Measurements from ENCODE around the gene UNC93B1. TPM values are rescaled to one million over a fixed set of nuclear protein-coding genes. Genes with fewer than 3 reads are reported as not detected.

The UNC93B1 gene
- total RNA-seq, 2 donors from 2014 or later: 24.7 to 27.2 TPM

DNA sequence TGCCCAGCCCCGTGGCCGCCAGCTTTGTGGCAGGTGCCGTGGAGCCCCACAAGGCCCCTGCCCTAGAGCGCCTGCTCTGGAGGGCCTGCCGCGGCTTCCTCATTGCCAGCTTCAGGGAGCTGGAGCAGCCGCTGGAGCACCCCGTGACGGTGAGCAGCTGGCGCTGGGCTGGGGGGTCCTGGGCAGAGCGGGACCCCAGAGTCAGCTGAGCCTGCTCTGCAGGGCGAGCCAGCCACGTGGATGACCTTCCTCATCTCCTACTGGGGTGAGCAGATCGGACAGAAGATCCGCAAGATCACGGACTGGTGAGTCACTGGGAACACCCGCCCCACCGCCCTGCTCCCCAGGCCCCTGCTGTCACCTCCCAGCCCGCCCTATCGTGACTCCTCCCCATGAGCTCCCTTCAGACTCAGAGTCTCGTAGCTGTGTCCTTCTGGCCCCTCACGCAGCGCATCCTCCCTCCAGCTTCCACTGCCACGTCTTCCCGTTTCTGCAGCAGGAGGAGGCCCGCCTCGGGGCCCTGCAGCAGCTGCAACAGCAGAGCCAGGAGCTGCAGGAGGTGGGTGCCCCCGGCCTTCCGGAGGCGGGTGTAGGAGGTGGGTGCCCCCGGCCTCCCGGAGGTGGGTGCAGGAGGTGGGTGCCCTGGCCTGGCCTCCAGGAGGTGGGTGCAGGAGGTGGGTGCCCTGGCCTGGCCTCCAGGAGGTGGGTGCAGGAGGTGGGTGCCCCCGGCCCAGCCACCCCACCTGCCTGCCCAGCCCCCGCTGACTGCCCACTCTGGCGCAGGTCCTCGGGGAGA, 39.6 kb upstream of the UNC93B1 start:
- no peaks in the 10 kb centered on the region for H3K27me3 Mint-ChIP-seq
- H3K4me1 Mint-ChIP-seq: peaks cover 19% of the 10 kb centered on the region
- H3K27ac Mint-ChIP-seq: no peak overlapping the region
- no peaks in the 10 kb centered on the region for H3K9me3 ChIP-seq (ENCODE audit: control insufficient read depth, low read length, poor library complexity, severe bottlenecking)
- DNase-seq (no peak), ATAC-seq (no peak)
- H3K4me3 Mint-ChIP-seq: no peak overlapping the region
- H3K36me3 Mint-ChIP-seq (ENCODE audit: low read depth): no peaks in the 10 kb centered on the region

DNA sequence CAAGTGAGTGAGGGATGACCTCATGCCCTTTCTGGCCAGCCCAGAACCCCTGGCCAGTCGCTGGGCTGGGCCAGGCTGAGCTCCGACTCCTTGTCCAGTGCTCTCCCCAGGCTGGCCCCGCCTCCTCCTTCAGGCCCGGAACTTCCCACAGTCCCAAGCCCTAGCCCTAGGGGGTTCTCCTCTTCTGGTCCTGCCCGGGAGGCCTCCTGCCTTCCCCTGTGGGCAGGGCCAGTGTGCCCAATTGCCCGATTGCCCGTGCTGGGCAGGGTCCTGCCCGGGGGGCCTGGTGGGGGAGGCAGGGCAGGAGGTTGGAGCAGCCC, 39.1 kb upstream of the UNC93B1 start:
- no peak for DNase-seq
- no peaks in the 10 kb centered on the region for H3K27me3 Mint-ChIP-seq
- no peaks in the 10 kb centered on the region for H3K36me3 Mint-ChIP-seq (ENCODE audit: low read depth)
- no peaks in the 10 kb centered on the region for H3K9me3 ChIP-seq (ENCODE audit: control insufficient read depth, low read length, poor library complexity, severe bottlenecking)
- peaks cover 19% of the 10 kb centered on the region for H3K4me1 Mint-ChIP-seq
- H3K27ac Mint-ChIP-seq: no peak overlapping the region
- no peak for ATAC-seq
- no peak overlapping the region for H3K4me3 Mint-ChIP-seq

DNA sequence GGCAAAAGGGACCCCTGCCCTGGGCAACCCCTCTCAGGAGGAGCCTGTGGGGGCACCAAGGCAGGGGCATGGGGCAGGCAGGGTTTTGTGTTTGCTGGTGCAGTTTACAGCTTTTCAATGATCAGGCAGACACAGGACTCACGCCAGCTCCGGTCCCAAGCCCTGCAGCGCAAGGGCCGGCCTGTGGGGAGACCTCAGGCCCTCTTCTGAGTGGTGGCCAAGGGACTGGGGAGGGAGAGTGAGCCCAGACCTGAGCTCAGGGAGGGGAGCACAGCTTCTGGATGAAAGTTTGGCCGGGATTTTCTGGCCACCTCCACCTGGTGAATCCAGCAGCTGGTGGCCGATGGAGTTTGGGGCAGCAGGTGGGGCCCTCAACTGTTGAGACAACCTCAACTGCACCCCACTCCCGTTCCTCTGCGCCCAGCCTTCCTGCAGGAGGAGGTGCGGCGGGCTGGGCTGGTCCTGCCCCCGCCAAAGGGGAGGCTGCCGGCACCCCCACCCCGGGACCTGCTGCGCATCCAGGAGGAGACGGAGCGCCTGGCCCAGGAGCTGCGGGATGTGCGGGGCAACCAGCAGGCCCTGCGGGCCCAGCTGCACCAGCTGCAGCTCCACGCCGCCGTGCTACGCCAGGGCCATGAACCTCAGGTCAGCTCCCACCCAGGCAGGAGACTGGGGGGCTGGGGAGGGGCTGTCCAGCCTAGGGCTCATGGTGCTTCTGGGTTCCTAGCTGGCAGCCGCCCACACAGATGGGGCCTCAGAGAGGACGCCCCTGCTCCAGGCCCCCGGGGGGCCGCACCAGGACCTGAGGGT, 38.5 kb upstream of the UNC93B1 start:
- Mint-ChIP-seq H3K27ac (peak overlapping the region; percentile 89), H3K4me3 (no peak overlapping the region), H3K36me3 (ENCODE audit: low read depth) (no peaks in the 10 kb centered on the region), H3K27me3 (no peaks in the 10 kb centered on the region), H3K4me1 (peaks cover 19% of the 10 kb centered on the region)
- ATAC-seq: no peak
- no peaks in the 10 kb centered on the region for H3K9me3 ChIP-seq (ENCODE audit: control insufficient read depth, low read length, poor library complexity, severe bottlenecking)
- DNase-seq: no peak

DNA sequence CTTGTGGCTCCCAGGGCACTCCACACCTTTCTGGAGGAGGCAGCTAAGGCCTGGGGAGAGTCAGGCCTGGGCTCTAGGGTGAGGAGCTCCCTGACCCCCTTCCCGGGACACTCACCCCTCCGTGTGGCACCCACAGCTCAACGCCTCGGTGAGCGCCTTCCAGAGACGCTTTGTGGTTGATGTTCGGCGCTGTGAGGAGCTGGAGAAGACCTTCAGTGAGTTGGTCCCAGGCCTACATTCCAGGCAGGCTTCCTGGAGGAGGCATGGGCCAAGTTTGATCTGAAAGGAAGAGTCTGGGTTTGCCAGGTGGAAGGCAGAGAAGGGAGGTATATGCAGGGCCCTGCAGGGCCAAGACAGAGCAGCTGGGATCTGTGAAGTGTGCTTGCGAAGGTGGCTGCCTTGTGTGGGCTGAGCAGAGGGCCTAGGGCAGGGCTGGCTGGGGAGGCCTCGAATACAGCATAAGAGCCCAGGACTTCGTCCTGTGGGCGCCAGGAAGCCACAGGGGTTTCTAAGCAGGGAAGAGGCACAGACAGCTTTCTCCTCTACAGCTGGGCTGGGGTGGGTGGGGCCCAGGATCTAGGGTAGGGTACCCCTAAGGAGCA, 37.8 kb upstream of the UNC93B1 start:
- H3K36me3 Mint-ChIP-seq (ENCODE audit: low read depth): no peaks in the 10 kb centered on the region
- H3K27ac Mint-ChIP-seq: peak overlapping the region; percentile 89
- H3K4me3 Mint-ChIP-seq: peak overlapping the region; percentile 31
- H3K4me1 Mint-ChIP-seq: peaks cover 24% of the 10 kb centered on the region
- no peaks in the 10 kb centered on the region for H3K27me3 Mint-ChIP-seq
- ATAC-seq (no peak), DNase-seq (no peak)
- H3K9me3 ChIP-seq (ENCODE audit: control insufficient read depth, low read length, poor library complexity, severe bottlenecking): no peaks in the 10 kb centered on the region

DNA sequence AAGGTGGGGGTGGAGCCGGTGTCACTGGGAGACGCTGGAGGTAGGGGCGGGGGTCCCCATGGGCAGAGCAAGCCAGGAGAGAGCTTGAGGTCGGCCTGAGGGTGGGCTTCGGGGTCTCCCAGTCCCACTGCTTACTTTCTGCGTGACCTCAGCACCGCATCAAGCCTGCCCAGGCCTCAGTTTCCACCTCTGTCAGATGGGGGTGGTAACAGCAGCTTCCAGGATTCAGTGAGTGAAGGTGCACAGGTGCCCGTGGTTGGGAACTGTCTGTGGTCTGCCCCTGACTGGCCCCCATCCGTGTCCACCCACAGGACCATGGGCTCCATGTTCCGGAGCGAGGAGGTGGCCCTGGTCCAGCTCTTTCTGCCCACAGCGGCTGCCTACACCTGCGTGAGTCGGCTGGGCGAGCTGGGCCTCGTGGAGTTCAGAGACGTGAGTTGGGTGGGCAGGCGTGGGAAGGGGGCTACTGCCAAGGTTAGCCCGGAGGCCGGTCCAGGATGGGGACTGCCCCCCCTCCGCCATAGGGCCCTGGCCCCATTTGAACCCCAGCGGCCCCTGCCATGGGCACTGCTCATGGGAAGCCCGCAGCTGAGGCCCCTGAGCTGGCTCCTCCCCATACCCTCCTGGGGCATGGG, 37.2 kb upstream of the UNC93B1 start:
- Mint-ChIP-seq H3K27me3 (no peaks in the 10 kb centered on the region), H3K27ac (peak overlapping the region; percentile 89), H3K36me3 (ENCODE audit: low read depth) (no peaks in the 10 kb centered on the region), H3K4me1 (peaks cover 26% of the 10 kb centered on the region), H3K4me3 (peak overlapping the region; percentile 93)
- ATAC-seq (no peak), DNase-seq (no peak)
- no peaks in the 10 kb centered on the region for H3K9me3 ChIP-seq (ENCODE audit: control insufficient read depth, low read length, poor library complexity, severe bottlenecking)

DNA sequence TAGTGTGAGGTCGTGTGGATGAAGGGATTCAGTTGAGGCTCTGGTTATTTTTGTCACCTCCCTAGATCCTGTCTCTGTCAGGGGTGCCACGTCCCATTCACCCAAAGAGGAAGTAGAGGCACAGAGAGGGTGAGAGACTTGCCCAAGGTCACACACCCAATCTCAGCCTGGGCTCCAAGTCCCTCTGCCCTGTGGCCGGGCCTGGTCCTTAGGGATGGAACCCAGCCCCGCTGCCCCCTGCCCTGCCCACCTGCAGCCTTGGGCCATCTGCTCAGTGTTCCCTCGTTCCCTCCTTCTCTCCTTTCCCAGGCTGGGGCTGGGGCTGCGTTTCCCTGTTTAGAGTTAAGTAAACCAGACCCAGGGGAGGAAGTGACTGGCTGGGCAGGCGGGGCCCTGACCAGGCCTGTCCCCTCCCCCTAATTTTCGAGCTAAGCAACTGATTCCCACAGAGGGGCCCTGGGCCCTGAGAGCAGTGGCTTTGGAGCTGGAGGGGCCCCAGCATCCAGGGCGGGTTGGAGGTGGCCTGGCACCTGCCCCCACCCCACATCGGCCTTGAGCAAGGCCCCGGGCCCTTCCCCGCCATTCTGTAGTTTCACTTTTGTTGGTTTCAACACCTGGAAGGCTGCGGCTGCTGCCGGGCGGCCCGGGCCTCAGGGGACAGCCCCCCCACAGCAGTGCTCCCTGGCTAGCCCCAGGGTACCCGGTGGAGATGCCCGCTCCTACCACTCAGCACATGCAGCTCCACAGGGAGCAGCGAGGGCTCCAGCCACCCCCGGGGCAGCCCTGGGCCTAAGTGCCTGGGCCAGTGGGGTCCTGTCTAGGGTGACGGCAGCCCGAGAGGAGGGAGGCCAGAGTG, 36.4 kb upstream of the UNC93B1 start:
- no peak for DNase-seq
- H3K9me3 ChIP-seq (ENCODE audit: control insufficient read depth, low read length, poor library complexity, severe bottlenecking): no peaks in the 10 kb centered on the region
- Mint-ChIP-seq H3K27me3 (no peaks in the 10 kb centered on the region), H3K27ac (peak overlapping the region; percentile 89), H3K4me3 (peak overlapping the region; percentile 93), H3K36me3 (ENCODE audit: low read depth) (no peaks in the 10 kb centered on the region), H3K4me1 (peaks cover 28% of the 10 kb centered on the region)
- peak; percentile 60 for ATAC-seq

DNA sequence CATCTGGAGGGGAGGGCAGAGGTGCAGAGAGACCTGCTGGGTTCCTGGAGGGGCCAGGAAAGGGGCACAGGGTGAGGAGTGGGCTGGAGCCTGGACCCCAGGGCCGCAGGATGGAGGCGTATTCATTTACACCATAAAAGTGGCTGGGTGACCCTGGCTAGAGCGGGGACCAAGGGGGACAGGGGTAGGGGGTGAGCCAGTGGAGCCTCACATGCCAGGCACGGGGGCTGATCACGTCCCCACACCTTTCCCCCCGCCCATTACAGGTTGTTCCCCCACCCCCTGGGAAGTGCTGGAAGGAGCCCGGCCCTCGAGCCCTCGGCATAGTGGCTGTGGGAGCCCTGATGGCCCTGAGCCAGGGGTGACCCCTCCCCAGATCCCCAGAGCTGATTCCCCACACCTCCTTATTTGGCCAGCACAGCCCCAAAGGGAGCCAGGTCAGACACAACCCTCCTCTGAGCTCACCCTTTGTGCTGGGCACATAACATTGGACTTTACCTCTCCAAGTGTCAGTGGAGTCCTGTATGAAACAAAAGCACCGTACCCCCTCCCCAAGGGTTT, 35.7 kb upstream of the UNC93B1 start:
- ATAC-seq (peak; percentile 9), DNase-seq (no peak)
- Mint-ChIP-seq H3K36me3 (ENCODE audit: low read depth) (no peaks in the 10 kb centered on the region), H3K27ac (peak overlapping the region; percentile 89), H3K4me3 (peak overlapping the region; percentile 93), H3K4me1 (peaks cover 28% of the 10 kb centered on the region), H3K27me3 (no peaks in the 10 kb centered on the region)
- H3K9me3 ChIP-seq (ENCODE audit: control insufficient read depth, low read length, poor library complexity, severe bottlenecking): no peaks in the 10 kb centered on the region

DNA sequence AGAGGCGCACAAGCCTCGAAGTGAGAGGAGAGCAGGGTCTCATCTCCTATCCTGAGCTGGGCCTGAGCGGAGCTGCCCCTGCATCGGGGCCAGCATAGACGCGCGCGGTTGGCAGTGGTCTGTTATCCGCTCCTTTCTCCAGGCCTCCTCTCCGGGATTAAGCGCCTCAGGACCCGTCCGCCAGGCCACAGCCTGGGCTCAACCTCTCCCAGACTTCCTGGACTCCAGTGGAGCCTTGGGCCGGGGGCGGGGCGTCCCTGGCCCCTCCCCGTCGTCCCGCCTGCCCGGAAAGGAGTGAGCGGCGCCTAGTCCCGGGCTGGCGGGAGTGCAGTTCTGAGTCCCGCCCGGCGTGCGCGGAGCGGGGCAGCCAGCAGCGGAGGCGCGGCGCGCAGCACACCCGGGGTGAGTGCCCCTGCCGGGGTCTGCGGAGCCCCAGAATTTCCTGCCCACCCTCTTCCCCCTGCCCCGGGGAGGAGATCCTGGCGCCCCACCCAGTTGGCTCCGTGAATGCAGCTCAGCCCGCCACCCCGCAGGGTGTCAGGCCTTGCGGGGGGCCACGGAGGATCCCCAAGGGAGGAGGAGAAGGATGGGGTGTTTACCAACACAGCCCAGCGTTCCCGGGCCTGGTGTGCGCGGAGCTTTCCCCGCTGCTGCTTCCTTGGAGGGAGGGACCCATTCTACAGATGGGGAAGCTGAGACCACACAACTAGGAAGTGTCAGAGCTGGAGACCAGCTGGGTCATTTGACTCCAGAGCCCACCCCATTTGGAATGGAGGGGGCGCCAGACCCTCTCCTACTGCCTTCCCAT, 35.0 kb upstream of the UNC93B1 start, which contains the start of gene TCIRG1:
Gene TCIRG1, plus strand, starts transcription at position 308 of the 808 bp plus-strand sequence. CDS start 2,247 bp downstream, outside the sequence.
- H3K4me1 Mint-ChIP-seq: peaks cover 25% of the 10 kb centered on the region
- DNase-seq (peak in 2 of 3 donors; percentile 54 to 56), ATAC-seq (peak; percentile 67)
- no peaks in the 10 kb centered on the region for H3K36me3 Mint-ChIP-seq (ENCODE audit: low read depth)
- no peaks in the 10 kb centered on the region for H3K27me3 Mint-ChIP-seq
- no peaks in the 10 kb centered on the region for H3K9me3 ChIP-seq (ENCODE audit: control insufficient read depth, low read length, poor library complexity, severe bottlenecking)
- H3K27ac Mint-ChIP-seq: peak within 1 kb of the TSS; percentile 90
- H3K4me3 Mint-ChIP-seq: peak within 1 kb of the TSS; percentile 93

DNA sequence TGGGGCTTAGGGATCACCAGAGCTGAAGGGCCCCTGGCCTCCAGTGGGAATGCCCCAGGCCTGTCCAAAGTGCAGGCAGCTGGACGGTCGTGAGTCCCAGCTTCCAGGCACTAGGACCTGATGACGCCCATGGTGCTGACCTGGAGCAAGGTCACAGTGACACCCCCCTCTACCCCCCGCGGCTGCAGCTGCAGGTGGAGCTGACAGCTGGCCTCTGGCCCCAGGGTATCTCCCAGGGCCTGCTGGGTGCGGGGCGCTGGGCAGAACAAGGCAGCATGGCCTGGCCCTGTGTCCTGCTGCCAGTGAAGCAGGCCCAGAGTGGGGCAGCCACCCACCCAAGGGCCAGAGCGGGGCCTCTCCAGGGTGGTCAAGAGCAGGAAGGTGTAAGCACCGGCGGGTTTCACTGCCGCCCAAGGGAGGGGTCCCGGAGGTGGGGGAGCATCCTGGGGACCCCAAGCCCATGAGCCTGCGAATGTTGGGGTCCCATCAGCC, 34.4 kb upstream of the UNC93B1 start:
- H3K4me1 Mint-ChIP-seq: peaks cover 25% of the 10 kb centered on the region
- ATAC-seq: no peak
- no peaks in the 10 kb centered on the region for H3K9me3 ChIP-seq (ENCODE audit: control insufficient read depth, low read length, poor library complexity, severe bottlenecking)
- no peaks in the 10 kb centered on the region for H3K36me3 Mint-ChIP-seq (ENCODE audit: low read depth)
- H3K27me3 Mint-ChIP-seq: no peaks in the 10 kb centered on the region
- H3K27ac Mint-ChIP-seq: peak overlapping the region; percentile 89
- no peak for DNase-seq
- peak overlapping the region; percentile 93 for H3K4me3 Mint-ChIP-seq

DNA sequence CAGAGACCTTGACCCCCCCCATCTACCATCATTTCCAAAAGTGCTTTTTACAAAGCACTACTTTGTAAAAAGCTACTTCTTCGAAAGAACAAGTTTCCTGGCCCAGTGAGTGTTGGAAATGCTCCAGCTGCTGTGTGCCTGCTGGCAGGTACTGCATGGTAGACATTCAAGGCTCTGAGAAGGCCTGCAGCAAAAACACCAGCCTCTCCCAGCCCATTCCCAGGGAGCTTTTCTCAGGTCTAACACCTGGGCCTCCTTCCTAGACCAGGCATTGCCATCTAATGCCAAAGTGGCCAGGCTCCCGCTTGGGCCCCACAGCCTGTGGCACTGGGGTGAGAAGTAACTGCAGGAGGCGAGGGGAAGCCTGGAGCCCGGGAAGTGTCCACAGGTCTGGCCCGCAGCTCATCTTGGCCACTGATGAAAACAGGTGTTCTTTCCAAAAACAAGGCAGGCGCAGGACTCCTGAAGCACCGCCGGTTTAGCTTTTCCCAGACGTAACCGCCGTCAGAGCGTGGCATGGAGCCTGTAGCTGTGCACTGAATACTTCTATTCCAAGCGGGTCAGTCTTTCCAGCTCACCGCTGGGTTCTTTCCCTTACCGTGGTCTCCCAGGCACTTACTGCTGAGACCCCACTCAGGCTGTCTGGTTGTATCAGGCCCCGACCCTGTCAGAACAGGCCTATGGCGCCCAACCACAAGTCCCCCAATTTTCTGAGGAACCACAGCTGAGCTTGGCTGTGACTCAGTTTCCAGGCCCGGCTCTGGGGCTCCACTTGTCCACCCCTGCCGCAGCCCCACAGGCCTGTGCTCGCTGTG, 33.7 kb upstream of the UNC93B1 start:
- Mint-ChIP-seq H3K4me3 (peak overlapping the region; percentile 65), H3K36me3 (ENCODE audit: low read depth) (no peaks in the 10 kb centered on the region), H3K27ac (peak overlapping the region; percentile 90), H3K27me3 (no peaks in the 10 kb centered on the region), H3K4me1 (peaks cover 25% of the 10 kb centered on the region)
- no peak for ATAC-seq
- no peak for DNase-seq
- no peaks in the 10 kb centered on the region for H3K9me3 ChIP-seq (ENCODE audit: control insufficient read depth, low read length, poor library complexity, severe bottlenecking)

DNA sequence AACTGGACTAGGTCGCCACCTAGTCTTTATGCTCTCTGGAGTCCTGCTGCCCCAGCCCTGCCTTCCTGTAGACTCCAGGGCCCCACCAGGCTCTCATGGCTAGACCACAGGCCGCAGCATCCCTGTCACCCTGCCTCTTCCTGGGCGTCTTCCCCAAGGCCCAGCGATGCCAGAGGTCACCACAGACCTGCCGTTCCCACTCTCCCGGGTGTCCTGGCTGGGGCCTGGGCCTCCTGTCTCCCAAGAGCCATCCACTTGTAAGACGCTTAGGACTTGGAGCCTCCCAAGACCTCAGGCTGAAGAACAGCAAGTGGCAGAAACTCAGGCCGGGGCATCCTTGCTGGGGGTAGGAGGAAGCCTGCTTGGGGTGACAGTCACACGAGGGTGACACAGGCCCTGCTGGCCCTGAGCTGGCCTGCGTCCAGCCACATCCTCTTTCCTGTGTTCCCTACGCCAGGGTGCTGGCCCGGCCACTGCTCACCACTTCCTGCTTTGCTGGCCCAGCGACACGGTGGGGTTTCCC, 32.9 kb upstream of the UNC93B1 start:
- Mint-ChIP-seq H3K4me1 (peaks cover 23% of the 10 kb centered on the region), H3K27ac (peak overlapping the region; percentile 90), H3K4me3 (no peak overlapping the region), H3K27me3 (no peaks in the 10 kb centered on the region), H3K36me3 (ENCODE audit: low read depth) (no peaks in the 10 kb centered on the region)
- H3K9me3 ChIP-seq (ENCODE audit: control insufficient read depth, low read length, poor library complexity, severe bottlenecking): no peaks in the 10 kb centered on the region
- DNase-seq (no peak), ATAC-seq (peak; percentile 24)
